Measurements from ENCODE around the gene PLXNC1.

PLXNC1 gene

DNA sequence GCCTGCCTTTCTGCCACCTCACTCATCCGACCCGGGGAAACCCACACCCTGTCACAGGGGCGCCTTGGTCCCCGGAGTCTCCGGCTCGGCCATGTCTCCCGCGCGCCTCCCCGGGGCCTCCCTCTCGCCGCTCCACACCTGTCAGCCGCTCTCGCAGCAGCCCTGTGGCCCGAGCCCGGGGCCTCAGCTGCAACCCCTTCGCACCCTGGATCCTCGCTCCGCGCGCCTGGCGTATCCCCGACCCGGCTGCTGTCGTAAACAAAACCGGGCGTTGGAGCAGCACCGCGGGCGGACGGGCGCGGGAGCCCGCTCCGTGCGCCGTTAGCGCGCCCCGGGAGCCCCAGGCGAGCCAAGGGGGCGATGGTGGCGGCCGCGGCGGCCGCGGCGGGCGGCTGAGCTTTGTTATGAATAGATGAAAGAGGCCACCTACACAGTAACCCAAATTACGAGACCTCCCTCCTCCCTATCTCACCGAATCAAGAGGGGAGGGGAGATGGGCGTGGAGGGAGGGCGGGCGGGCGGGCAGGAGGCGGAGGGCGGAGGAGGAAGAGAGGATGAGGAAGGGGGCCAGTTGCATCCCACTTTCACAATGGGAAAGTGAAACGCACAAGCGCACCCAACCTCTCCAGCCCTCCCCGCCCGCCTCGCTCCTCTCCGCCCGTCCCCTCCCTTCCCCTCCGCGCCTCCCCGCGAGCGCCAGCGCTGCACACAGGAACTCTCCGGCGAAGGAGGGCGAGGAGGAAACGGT lies at the start of gene PLXNC1:
TSS of gene PLXNC1 (plus strand) at position 587 of the 748 bp plus-strand sequence. CDS start 395 bp downstream, outside the sequence.
- DNase-seq (ENCODE audit: low read depth), result no peak
- peak within 1 kb of the TSS; percentile 53 for H3K4me3 ChIP-seq (ENCODE audit: low read depth, low read length)

DNA sequence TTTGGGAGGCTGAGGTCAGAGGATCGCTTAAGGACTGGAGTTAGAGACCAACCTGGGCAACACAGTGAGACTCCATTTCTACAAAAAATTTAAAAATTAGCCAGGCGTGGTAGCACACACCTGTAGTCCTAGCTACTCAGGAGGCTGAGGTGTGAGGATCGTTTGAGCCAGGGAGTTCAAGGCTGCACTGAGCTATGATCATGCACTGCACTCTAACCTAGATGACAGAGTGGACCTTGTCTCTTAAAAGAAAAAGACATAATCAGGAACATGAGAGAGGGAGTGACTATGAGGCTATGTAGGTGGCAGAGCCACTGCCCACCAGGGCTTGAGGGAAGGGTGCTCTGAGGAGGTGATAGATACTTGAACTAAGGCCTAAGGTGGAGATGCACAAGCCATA lies 49.2 kb upstream of the PLXNC1 start:
- no peak for DNase-seq (ENCODE audit: low read depth)
- H3K4me3 ChIP-seq (ENCODE audit: low read depth, low read length), result no peak overlapping the region

DNA sequence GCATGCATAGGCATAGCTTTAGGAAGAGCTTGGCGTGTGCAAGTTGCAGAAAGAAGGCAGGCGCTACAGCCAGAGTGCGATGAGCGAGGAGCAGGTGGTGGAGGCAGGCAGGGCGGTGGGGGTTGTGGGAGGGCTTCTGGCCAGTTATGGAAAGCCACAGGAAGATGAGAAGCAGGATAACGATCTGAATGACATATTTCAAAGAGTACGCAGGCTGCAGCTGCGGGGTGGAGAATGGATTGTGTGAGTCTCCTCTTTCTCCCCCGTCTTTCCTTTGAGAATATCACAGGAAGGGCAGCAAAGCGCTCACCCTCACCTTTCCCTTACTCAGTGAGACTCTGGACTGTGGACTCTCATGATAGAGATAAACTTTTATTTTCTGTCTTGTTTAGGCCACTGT lies 48.7 kb upstream of the PLXNC1 start:
- peak; percentile 88 for DNase-seq (ENCODE audit: low read depth)
- no peak overlapping the region for H3K4me3 ChIP-seq (ENCODE audit: low read depth, low read length)

DNA sequence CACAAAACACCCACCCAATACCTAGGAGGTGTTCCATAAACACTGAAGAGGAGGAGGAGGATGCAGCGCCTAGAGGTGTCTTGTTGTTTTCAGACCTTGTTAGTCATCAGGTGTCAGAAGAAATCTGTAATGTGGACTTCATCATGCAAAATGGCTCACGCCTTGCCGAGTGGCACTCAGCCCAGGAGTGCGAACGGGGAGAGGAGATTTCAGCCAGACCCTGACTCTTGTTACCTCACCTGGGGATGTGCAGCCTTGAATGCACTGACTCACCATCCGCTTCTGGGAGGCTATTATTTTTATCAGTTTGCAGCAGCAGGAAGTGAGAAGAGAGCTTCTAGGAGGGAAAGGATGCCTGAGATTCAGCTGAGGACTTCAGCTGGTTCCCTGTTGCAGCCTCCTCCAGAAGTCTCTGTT lies 48.2 kb upstream of the PLXNC1 start:
- DNase-seq (ENCODE audit: low read depth), result peak; percentile 91
- H3K4me3 ChIP-seq (ENCODE audit: low read depth, low read length), result no peak overlapping the region

DNA sequence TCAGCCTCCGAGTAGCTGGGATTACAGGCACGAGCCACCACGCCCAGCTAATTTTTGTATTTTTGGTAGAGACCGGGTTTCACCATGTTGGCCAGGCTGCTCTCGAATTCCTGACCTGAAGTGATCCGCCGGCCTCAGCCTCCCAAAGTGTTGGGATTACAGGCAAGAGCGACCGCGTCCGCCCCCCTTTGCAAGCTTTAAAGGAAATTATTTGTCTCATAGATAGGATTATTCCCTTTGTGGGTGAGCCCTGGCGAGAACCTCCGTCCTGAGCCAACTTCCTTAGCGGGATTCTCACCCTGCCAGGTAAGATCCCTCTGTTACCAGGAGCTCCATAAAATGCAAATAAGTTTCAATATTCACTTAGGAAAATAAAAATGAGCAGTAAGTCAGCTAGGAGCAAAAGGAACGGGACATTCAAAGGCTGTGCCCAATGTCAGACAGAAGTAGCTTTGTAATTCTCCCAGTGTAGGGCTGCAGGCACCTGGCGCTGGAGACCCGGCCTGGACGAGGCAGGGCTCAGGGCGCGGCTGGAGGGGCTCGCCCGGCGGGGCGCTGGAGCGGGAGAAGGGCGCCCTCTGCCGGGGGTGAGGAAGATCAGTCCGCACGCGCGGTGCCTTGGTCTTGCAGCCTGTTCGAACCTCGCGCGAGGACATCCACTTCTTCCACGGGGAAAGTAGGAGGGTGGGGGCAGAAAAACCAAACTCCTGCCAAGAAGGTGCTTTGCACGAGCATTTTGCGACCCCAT lies 47.2 kb upstream of the PLXNC1 start:
- DNase-seq (ENCODE audit: low read depth), result no peak
- H3K4me3 ChIP-seq (ENCODE audit: low read depth, low read length), result peak overlapping the region; percentile 64

DNA sequence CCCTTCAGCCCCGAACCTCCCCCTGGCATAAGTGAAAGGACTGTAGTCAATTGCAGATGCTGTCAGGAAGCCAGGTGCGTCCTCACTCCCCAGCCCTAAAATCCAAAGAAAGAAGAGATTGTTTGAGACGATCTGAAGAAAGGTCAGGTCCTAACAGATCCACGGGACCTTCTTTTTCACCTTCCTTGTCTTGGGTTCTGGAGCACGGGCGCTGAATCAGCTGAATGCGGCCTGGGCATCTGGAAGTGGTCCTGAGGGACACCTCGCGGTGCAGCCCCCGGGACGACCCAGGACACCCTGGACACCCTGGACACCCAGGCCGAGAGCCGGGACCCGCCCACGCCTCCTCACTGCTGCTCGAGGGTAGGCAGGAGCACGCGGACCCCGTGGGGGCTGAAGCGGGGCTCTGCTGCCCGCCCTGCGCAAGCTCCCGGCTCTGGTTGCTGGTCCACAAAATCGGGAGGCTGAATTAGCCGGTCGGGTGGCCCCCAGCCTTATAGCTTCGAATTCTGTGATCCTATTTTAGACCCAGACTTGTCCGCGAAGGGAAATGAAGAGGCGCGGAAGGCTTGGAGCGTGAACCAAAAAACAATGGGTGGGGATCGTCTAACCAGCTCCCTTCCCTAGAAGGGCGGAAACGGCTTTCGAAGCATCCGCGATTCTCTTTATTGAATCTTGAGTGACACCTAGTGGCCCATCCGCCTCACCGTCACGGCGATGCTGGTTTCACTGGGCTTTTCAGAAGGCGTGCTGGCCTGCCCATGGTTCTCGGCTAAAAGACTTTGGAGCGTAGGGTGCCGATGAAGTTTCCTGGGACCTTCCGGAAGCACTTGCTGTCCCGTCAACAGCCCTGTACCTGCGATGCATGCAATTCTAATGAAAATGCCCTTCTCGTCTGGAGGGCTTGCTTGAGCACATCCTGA lies 46.4 kb upstream of the PLXNC1 start:
- H3K4me3 ChIP-seq (ENCODE audit: low read depth, low read length), result peak overlapping the region; percentile 64
- DNase-seq (ENCODE audit: low read depth), result peak; percentile 43

DNA sequence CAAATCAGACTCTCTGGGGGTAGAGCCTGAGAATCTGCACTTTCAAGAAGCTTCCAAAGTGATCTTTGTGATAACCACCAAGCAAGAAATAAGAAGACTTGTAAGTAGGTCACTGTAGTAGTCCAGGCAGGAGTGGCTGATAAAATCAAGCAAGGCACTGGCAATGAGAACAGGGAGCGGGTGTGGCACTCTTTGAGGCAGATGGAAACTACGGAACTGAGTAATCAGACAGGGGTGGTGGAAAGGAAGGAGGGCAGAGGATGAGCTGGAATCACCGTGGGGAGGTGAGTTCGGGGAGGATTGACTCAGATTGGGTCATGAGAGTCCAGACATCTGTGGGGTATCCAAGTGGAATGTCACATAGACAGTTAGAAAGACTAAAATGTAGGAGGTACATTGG lies 44.4 kb upstream of the PLXNC1 start:
- H3K4me3 ChIP-seq (ENCODE audit: low read depth, low read length), result no peak overlapping the region
- no peak for DNase-seq (ENCODE audit: low read depth)

DNA sequence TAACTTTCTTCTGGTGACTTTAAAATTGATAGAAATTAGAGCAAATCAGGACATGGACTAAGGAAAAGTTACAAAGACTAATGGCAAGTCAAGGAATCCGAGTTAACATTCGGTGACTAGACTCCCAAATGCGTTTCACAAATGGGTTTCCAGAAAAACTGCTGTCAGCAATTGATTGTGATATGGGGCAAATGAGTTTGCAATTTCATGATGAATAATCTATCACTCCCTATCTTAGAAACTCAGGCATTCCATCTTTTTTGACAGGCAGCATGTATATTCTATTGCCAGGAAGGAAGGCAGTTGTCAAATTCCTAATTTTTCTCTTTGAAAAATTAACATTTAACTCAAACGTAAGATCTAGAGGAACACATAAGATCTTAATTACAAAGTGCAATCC lies 40.5 kb upstream of the PLXNC1 start:
- DNase-seq (ENCODE audit: low read depth), result no peak
- no peak overlapping the region for H3K4me3 ChIP-seq (ENCODE audit: low read depth, low read length)

DNA sequence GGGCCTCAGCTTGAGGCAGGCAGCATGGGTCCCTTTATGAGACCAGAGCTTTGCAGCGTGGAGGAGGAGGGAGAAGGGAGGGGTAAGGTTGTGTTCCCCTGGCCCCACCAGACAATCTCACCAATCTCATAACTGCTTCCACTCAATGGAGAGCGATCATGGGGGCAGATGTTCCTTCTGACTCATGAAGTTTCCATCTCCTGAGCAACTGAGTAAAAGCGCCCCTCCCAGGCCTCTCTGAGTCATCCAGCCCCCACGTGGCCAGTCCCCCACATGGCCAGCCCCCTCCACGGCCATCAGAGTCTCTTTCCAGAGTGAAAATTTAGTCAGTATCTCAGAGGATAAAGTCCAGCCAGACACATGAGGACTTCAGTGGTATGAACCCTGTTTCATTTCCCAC lies 39.2 kb upstream of the PLXNC1 start:
- H3K4me3 ChIP-seq (ENCODE audit: low read depth, low read length), result no peak overlapping the region
- DNase-seq (ENCODE audit: low read depth), result peak; percentile 27

DNA sequence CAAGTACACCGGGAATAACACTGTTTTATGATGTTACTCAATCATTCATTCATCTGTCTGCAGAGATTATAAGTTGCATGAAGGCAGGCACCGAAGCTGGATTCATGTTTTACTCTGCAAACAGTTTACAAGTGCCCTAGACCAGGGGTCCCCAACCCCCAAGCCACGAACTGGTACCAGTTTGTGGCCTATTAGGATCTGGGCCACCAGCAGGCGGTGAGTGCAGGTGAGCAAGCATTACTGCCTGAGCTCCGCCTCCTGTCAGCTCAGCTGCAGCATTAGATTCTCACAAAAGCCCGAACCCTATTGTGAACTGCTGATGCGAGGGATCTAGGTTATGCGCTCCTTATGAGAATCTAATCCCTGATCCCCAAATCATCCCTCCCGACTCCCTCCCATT lies 38.1 kb upstream of the PLXNC1 start:
- H3K4me3 ChIP-seq (ENCODE audit: low read depth, low read length), result no peak overlapping the region
- no peak for DNase-seq (ENCODE audit: low read depth)

DNA sequence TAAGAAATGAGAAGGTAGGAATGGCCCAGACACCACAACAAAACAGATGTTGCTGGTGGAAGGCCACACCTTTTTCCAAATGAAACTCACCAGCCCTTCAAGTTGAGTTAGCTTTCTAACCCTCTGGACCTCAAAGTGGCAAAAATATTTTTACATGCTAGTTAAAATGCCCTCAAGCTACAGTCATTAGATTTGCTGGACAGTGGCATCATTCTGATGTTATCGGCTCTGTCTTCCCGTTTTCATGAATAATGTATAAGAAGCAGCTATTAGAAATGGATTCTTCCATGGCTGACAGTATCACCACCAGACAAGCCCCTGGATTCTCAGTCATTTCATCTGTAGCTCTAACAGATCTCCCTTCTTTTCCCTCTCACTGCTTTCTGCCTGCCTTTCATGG lies 37.1 kb upstream of the PLXNC1 start:
- no peak overlapping the region for H3K4me3 ChIP-seq (ENCODE audit: low read depth, low read length)
- DNase-seq (ENCODE audit: low read depth), result no peak

DNA sequence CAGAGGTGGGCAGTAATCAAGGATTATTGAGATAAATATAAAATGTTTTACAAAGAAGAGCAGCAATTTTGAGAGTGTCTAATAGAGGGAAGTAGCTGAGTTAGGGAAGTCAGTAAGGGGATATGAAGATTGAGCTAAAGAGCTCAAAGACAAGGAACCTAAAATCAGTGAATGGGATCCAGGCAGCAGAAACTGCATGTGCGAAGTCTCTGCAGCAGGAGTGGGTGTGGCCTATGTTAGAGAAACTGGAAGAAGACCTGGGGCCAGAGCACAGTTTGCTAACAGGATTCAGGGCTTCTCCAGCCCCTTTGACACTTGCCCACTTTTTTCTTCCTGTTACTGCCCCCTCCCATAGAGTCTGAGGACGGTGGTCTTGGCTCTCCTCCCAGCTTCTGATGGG lies 36.3 kb upstream of the PLXNC1 start:
- DNase-seq (ENCODE audit: low read depth), result no peak
- no peak overlapping the region for H3K4me3 ChIP-seq (ENCODE audit: low read depth, low read length)

DNA sequence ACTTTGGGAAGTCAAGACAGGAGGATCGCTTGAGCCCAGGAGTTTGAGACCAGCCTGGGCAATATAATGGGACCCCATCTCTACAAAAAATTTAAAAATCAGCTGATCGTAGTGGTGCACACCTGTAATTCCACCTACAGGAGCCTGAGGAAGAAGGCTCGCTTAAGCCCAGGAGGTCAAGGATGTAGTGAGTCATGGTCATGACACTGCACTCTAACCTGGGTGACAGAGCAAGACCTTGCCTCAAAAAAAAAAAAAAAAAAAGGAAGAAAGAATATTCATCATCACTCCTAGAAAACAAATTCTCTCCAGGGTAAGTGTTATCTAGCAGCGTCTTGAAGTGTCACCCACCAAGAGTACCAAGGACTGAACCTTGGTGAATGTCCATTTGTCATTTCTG lies 34.2 kb upstream of the PLXNC1 start:
- H3K4me3 ChIP-seq (ENCODE audit: low read depth, low read length), result no peak overlapping the region

DNA sequence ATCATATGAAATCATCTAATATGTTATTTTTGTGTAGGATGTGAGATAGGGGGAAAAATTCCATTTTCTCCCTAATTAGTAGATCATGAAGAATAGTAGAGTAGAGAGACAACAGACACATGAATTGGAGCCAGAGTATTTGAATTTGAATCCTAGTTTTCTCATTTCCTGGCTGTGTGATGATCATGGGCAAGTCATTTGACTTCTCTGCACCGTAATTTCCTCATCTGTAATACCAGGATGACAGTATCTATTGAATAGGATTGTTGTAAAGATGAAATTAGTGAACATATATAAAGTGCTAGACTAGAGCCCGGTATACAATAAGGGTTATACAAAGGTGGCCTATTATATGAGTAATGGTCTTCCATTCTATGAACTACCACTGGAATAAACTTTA lies 32.2 kb upstream of the PLXNC1 start:
- no peak overlapping the region for H3K4me3 ChIP-seq (ENCODE audit: low read depth, low read length)
- DNase-seq (ENCODE audit: low read depth), result no peak

More for the DNA sequence above, 34.2 kb upstream of the PLXNC1 start:
- no peak for DNase-seq (ENCODE audit: low read depth)

DNA sequence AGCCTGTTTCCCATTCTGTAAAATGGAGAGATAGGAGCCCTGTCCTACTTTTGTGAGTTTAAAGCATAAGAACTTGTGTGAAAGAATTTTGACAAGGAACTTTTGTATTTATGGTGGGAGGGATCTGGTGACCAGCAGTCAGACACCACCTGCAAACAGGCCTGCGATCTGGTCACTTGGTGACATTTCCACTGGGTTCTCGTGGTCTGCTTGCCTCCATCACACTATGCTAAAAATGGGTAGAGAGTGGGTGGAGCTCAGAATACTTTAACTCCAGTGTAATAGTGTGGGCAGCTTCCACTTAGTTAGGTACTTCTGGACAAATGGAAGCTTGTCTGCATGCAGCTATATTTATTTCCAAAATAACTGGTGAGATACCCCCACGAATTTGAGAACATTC lies 26.5 kb upstream of the PLXNC1 start:
- H3K4me3 ChIP-seq (ENCODE audit: low read depth, low read length), result no peak overlapping the region
- DNase-seq (ENCODE audit: low read depth), result no peak

DNA sequence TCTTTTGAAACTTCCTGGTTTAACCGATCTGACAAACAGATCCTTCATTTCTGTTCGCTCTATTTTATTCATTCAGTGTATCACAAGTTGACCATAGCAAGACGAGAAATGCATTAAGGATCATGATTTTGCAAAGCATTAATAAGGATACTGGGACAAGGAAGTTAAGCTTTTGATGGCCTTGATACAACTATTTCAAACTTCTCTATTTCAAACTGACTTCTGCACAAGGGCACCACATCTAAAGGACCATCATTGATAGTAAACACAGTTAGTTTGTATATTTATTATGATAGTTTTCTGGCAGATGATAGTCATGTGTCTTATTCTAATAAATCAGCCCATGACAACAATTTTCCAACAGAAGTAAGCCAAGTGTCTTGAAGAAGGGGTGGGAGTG lies 25.8 kb upstream of the PLXNC1 start:
- no peak for DNase-seq (ENCODE audit: low read depth)
- no peak overlapping the region for H3K4me3 ChIP-seq (ENCODE audit: low read depth, low read length)

DNA sequence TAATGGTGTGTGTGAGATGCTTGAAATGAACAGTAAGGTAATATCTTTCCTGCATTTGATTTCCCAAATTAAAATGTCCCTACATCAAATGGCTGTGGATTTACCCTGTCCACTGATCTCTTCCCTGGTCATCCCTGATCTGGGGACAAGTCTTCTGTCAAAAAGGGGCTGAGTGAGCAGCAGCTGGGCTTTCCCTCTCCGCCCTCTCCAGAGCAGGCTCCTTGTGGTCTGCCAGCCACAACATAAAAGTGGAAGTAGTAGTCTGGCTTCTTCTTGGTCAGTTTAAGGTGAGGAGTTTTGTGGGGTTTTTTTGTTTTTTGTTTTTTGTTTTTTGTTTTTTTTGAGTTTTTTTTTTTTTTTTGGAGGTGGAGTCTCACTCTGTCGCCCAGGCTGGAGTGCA lies 25.2 kb upstream of the PLXNC1 start:
- no peak for DNase-seq (ENCODE audit: low read depth)
- H3K4me3 ChIP-seq (ENCODE audit: low read depth, low read length), result no peak overlapping the region

DNA sequence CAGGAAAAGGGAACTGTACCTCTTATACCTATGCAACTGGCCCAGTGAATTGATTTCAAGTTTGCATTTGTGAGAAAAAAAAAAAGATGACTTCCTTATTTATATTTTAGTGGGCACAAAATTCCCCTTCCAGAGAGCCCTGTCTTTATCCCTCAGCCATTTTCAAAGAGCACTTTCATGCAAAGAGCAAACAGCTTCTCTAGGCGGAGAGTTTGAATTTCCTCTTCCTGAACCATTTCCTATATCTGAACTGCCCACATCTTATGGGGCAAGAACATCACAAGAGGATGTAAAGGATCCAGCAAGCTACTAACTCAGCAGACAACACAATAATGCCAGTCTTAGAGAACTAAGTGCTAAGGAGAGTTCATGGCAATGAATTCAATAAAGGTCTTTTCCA lies 22.3 kb upstream of the PLXNC1 start:
- no peak for DNase-seq (ENCODE audit: low read depth)

DNA sequence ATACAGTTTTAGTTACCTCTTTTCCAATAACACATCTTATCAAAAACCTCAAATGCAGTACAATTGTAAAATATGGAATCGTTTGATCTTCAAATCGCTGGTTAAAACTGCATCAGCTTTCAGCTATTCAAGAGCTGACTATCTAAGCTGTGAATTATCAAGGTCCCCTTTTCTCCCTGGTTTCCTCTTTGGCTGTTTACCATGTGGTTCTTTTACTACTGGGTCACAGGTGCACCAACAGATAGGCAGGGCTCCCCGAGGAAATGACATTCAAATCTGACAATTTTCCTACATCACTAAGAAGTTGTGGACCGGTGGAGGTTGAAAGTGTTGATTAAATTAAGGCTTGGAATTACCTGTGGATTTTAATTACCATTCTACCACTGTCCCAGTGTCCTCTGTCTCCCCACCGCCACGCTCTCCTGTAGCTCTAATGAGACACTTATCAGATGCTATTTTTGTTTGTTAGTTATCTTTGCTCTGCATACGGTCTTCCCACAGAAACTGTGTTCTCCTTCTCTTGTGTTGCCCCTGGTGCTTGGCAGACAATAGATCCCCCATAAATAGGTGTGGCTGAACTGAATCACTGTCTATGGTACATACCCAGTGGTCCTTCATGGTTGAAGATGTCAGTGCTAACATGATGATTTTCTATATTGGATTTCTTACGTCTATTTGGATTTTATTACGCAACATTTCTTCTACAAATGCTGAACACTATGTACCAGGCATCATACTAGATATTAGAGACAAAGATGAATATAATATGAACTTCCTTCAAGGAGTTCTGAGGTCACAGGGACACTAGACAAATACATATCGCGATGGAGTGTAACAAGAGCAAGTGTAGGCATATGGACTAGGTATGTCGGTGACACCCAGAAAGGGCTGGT lies 20.9 kb upstream of the PLXNC1 start:
- no peak overlapping the region for H3K4me3 ChIP-seq (ENCODE audit: low read depth, low read length)
- DNase-seq (ENCODE audit: low read depth), result no peak

More for the DNA sequence above, 22.3 kb upstream of the PLXNC1 start:
- H3K4me3 ChIP-seq (ENCODE audit: low read depth, low read length), result no peak overlapping the region

Measured in skeletal muscle cell (primary cell).